HepG2 (cell line): ENCODE results near the gene ZER1. TPM values are rescaled to one million over a fixed set of nuclear protein-coding genes. Genes with fewer than 3 reads are reported as not detected.

Experiments
- ATAC-seq: fragments of 200-7000 bp; cut with Tn5 transposase; 3 replicates; pipeline ENCODE4 v1.9.1; 2020; ENCODE audit warnings: mild to moderate bottlenecking, moderate library complexity
- BruUV-seq: library from RNA; stranded (reverse); fragments of 400-500 nt; replicated peaks from 2 replicates; lab custom pipeline; 2021; lab: Mats Ljungman, UMichigan
- CTCF ChIA-PET: fragments of 300-600 bp; formaldehyde crosslinking; extraction: SDS; loops from one replicate; lab custom pipeline; 2021; ENCODE audit warnings: low total read pairs, inconsistent platforms, low intra/inter-chr PET ratio; lab: Yijun Ruan, JAX
- POLR2A ChIA-PET: fragments of 350-600 bp; sonication (Branson Sonifier 250); formaldehyde crosslinking; loops from one replicate; lab custom pipeline; 2020; ENCODE audit warnings: antibody characterized with exemption, inconsistent platforms; lab: Yijun Ruan, JAX
- DNase-seq: peaks from one replicate; pipeline ENCODE4 v3.0.0-alpha.2; 2015; ENCODE audit warnings: low spot score
- FAIRE-seq: peaks from 3 replicates; lab custom pipeline; 2011; peaks lifted over from hg19 to GRCh38; lab: Jason Lieb, UNC
- H2AFZ ChIP-seq: one replicate; pipeline ENCODE4 v1.6.1; 2011; ENCODE audit warnings: low read length, inconsistent platforms
- H3K27ac ChIP-seq: fragments of 300-600 bp; 3 replicates; pipeline ENCODE4 v1.8.0; 2011; ENCODE audit warnings: mixed run types, mild to moderate bottlenecking, mixed read lengths, low read length, inconsistent platforms; ENCODE audit not compliant: insufficient read depth; ENCODE audit errors: extremely low read length
- H3K27me3 ChIP-seq, 2 experiments: fragments of 200-600 bp in 1 of 2; 2 replicates in 1 of 2; 3 replicates in 1 of 2; pipeline versions ENCODE4 v1.6.0 to v1.8.0; 2011; ENCODE audit warnings: low read length in 2 of 2, mild to moderate bottlenecking in 2 of 2, moderate library complexity in 2 of 2, inconsistent platforms in 1 of 2; ENCODE audit not compliant: insufficient read depth in 2 of 2, control insufficient read depth in 1 of 2
- H3K36me3 ChIP-seq, 2 experiments: fragments of 200-600 bp in 1 of 2; replicated peaks in 1 of 2; 2 replicates in 1 of 2; 3 replicates in 1 of 2; pipeline versions ENCODE4 v1.5.1 to v1.8.0; 2011; ENCODE audit warnings: low read length in 2 of 2, inconsistent platforms in 1 of 2; ENCODE audit not compliant: insufficient read depth in 2 of 2, control insufficient read depth in 1 of 2
- H3K4me1 ChIP-seq: 2 replicates; pipeline ENCODE4 v1.5.1; 2012; ENCODE audit warnings: low read length, inconsistent platforms; ENCODE audit not compliant: insufficient read depth
- H3K4me2 ChIP-seq: 2 replicates; pipeline ENCODE4 v1.6.0; 2011; ENCODE audit warnings: low read depth, low read length, inconsistent platforms
- H3K4me3 ChIP-seq, 3 experiments: fragments of 200-600 bp in 1 of 3; sonication (generic), shearing (Covaris generic) in 1 of 3; replicated peaks in 1 of 3; 2 replicates each; pipeline ENCODE4 v1.5.1; 2011 to 2016; ENCODE audit warnings: low read length in 3 of 3, inconsistent platforms in 2 of 3, low read depth in 2 of 3, mild to moderate bottlenecking in 2 of 3, control low read depth in 1 of 3, mixed read lengths in 1 of 3; ENCODE audit not compliant: insufficient read depth in 1 of 3
- H3K79me2 ChIP-seq: one replicate; pipeline ENCODE4 v1.6.1; 2011; ENCODE audit warnings: low read length, inconsistent platforms; ENCODE audit not compliant: insufficient read depth
- H3K9ac ChIP-seq: 2 replicates; pipeline ENCODE4 v1.6.0; 2011; ENCODE audit warnings: mild to moderate bottlenecking, low read depth, low read length, inconsistent platforms; ENCODE audit not compliant: insufficient read depth
- H3K9me3 ChIP-seq: 2 replicates; pipeline ENCODE4 v1.5.1; 2012; ENCODE audit warnings: mild to moderate bottlenecking, low read length
- H4K20me1 ChIP-seq: 2 replicates; pipeline ENCODE4 v1.6.0; 2011; ENCODE audit warnings: inconsistent platforms, mild to moderate bottlenecking, low read length, moderate library complexity; ENCODE audit not compliant: insufficient read depth
- AHR ChIP-seq: IDR thresholded peaks from 2 replicates; pipeline ENCODE4 v1.6.1; 2018; ENCODE audit warnings: missing genetic modification reagents, missing compliant biosample characterization
- HNRNPH1 ChIP-seq: fragments of 200-400 bp; formaldehyde crosslinking; optimal IDR thresholded peaks from 2 replicates; pipeline ENCODE3; 2017; ENCODE audit warnings: mild to moderate bottlenecking, low read depth, low read length
- MTA3 ChIP-seq: sonication (generic); formaldehyde crosslinking; IDR thresholded peaks from 2 replicates; pipeline ENCODE4 v1.4.0; 2020; ENCODE audit warnings: missing genetic modification reagents
- RBM22 ChIP-seq: fragments of 200-400 bp; formaldehyde crosslinking; optimal IDR thresholded peaks from 2 replicates; pipeline ENCODE3; 2017; ENCODE audit warnings: mild to moderate bottlenecking, low read length, moderate library complexity
- ZNF891 ChIP-seq: sonication (generic); formaldehyde crosslinking; IDR thresholded peaks from 2 replicates; pipeline ENCODE4 v1.5.0; 2020; ENCODE audit warnings: mild to moderate bottlenecking, missing genetic modification reagents
- WGBS: methylation state at CpG from one replicate; pipeline ENCODE4 v1.1.6; 2017; ENCODE audit warnings: low lambda C conversion rate; 5-methylcytosine and 5-hydroxymethylcytosine counted together
- in situ Hi-C: cut with HindIII; loops from 2 replicates; pipeline ENCODE4 v1.10.0; 2017; ENCODE audit warnings: low pct_unique_long_range_greater_than_20kb; ENCODE audit not compliant: extremely low pct_ligation_motif_present
- intact Hi-C: fragments of 100-400 bp; cut with micrococcal nuclease; formaldehyde crosslinking; loops from one replicate; pipeline ENCODE4 v1.10.0; 2022; ENCODE audit not compliant: unreplicated experiment
- polyA plus RNA-seq, 8 experiments: library from polyadenylated mRNA; depleted of rRNA in 3 of 8; stranded (reverse) in 7 of 8; unstranded in 1 of 8; fragments of >200 nt; fragmentation: Illumina TruSeq in 4 of 8; extraction: Trizol in 4 of 8; gene quantifications; 2 replicates each; pipeline versions ENCODE4 v1.2.1 to v1.2.3, GENCODE V29; 2011 to 2016; ENCODE audit warnings: low read depth in 4 of 8, missing spikeins in 1 of 8, mixed read lengths in 1 of 8; ENCODE audit not compliant: insufficient read depth in 1 of 8
- total RNA-seq, 5 experiments: library from RNA; depleted of rRNA; stranded (reverse); fragments of >200 nt; fragmentation: Illumina TruSeq; extraction: Trizol; gene quantifications; 2 replicates each; pipeline ENCODE4 v1.2.3, GENCODE V29; 2016; ENCODE audit warnings: low read depth in 1 of 5
- TF ChIP-seq, protein P1 (sequence below): sonication (generic); formaldehyde crosslinking; IDR thresholded peaks from 2 replicates; pipeline ENCODE4 v1.5.0; 2020; ENCODE audit warnings: missing genetic modification reagents
- TF ChIP-seq, protein P2 (sequence below): sonication (generic); formaldehyde crosslinking; IDR thresholded peaks from 2 replicates; pipeline ENCODE4 v1.9.0; 2021; ENCODE audit warnings: mild to moderate bottlenecking, missing genetic modification reagents

ZER1 gene
- total and polyA plus RNA-seq, 2 of the 13 experiments (the other 11 are each of a cell fraction or from before 2014, with no cell fraction given): 7.7 to 40.0 TPM

DNA sequence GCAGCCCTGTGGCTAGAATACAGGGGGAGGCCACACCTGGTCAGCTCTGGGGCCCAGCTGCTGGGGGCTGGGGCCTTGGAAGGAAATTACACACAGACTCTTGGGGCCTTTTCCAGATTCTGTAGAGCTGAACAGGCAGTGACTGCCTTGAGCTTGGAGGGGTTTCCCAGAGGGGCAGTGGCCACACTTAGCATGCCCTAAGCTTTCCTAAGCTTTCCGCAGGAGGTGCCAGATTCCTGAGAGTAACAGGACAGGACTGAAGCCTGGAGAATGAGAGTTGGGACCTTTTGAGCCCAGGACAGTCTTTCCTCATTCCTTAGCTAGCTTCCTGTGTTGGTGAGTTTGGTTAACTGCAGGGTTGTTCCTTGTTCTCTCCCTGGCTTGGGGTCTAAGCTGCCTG is 16.7 kb upstream of the ZER1 start:
- ATAC-seq (no peak), DNase-seq (no peak)
- no CpG with 5 or more reads among the region's 1 CpG for WGBS
- Histone ChIP-seq H3K9ac (peak overlapping the region; percentile 82), H3K4me2 (peak overlapping the region; percentile 97), H3K36me3 (peaks cover 13 to 23% of the 10 kb centered on the region in 2 experiments), H3K4me1 (peaks cover 29% of the 10 kb centered on the region)
- BruUV-seq: no TSS peak
- TF ChIP-seq MTA3 (CRISPR knock-in tag) (no peak), RBM22 (no peak), ZNF891 (CRISPR knock-in tag) (no peak), HNRNPH1 (no peak), AHR (CRISPR knock-in tag) (no peak)
- TF ChIP-seq, protein P1, sequence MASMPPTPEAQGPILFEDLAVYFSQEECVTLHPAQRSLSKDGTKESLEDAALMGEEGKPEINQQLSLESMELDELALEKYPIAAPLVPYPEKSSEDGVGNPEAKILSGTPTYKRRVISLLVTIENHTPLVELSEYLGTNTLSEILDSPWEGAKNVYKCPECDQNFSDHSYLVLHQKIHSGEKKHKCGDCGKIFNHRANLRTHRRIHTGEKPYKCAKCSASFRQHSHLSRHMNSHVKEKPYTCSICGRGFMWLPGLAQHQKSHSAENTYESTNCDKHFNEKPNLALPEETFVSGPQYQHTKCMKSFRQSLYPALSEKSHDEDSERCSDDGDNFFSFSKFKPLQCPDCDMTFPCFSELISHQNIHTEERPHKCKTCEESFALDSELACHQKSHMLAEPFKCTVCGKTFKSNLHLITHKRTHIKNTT (CRISPR knock-in tag): no peak
- TF ChIP-seq, protein P2, sequence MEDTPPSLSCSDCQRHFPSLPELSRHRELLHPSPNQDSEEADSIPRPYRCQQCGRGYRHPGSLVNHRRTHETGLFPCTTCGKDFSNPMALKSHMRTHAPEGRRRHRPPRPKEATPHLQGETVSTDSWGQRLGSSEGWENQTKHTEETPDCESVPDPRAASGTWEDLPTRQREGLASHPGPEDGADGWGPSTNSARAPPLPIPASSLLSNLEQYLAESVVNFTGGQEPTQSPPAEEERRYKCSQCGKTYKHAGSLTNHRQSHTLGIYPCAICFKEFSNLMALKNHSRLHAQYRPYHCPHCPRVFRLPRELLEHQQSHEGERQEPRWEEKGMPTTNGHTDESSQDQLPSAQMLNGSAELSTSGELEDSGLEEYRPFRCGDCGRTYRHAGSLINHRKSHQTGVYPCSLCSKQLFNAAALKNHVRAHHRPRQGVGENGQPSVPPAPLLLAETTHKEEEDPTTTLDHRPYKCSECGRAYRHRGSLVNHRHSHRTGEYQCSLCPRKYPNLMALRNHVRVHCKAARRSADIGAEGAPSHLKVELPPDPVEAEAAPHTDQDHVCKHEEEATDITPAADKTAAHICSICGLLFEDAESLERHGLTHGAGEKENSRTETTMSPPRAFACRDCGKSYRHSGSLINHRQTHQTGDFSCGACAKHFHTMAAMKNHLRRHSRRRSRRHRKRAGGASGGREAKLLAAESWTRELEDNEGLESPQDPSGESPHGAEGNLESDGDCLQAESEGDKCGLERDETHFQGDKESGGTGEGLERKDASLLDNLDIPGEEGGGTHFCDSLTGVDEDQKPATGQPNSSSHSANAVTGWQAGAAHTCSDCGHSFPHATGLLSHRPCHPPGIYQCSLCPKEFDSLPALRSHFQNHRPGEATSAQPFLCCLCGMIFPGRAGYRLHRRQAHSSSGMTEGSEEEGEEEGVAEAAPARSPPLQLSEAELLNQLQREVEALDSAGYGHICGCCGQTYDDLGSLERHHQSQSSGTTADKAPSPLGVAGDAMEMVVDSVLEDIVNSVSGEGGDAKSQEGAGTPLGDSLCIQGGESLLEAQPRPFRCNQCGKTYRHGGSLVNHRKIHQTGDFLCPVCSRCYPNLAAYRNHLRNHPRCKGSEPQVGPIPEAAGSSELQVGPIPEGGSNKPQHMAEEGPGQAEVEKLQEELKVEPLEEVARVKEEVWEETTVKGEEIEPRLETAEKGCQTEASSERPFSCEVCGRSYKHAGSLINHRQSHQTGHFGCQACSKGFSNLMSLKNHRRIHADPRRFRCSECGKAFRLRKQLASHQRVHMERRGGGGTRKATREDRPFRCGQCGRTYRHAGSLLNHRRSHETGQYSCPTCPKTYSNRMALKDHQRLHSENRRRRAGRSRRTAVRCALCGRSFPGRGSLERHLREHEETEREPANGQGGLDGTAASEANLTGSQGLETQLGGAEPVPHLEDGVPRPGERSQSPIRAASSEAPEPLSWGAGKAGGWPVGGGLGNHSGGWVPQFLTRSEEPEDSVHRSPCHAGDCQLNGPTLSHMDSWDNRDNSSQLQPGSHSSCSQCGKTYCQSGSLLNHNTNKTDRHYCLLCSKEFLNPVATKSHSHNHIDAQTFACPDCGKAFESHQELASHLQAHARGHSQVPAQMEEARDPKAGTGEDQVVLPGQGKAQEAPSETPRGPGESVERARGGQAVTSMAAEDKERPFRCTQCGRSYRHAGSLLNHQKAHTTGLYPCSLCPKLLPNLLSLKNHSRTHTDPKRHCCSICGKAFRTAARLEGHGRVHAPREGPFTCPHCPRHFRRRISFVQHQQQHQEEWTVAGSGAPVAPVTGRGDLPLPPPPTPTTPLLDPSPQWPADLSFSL: no peak
- TF ChIP-seq, all 625 proteins: peak for 0
- no peak overlapping the region for H2AFZ ChIP-seq
- peak overlapping the region; percentile 52 for H3K27ac ChIP-seq
- no peaks in the 10 kb centered on the region; a peak in 1 of 5 replicates for H3K27me3 ChIP-seq
- H4K20me1 ChIP-seq: no peaks in the 10 kb centered on the region
- in situ Hi-C loops (no loop called here), intact Hi-C loops (no loop called here)
- peak overlapping the region; percentile 78 to 94 (median 78); a peak in 3 of 6 replicates for H3K4me3 ChIP-seq
- no peak for FAIRE-seq
- POLR2A ChIA-PET: interaction anchor here (0.7 to 1.6 kb wide), 3 partner anchors 16 to 30 kb away, joined by 3 to 6 read pairs (median 4); partner anchors contain the start of genes ENDOG and ZER1
- CTCF ChIA-PET: no interaction called here
- no peaks in the 10 kb centered on the region for H3K79me2 ChIP-seq
- no peaks in the 10 kb centered on the region for H3K9me3 ChIP-seq
